Karpas-422 (cell line): ENCODE data around the gene PAX3. TPM values are rescaled to one million over a fixed set of nuclear protein-coding genes. Genes with fewer than 3 reads are reported as not detected.

Source experiments
- DNase-seq: peaks from one replicate; pipeline ENCODE4 v3.0.0-alpha.2; 2015
- H2AFZ ChIP-seq: fragments of 200-600 bp; sonication (generic); 2 replicates; pipeline ENCODE4 v1.6.1; 2014; ENCODE audit warnings: antibody characterized with exemption, low read length, mixed read lengths
- H3K27ac ChIP-seq: fragments of 200-600 bp; sonication (generic); 2 replicates; pipeline ENCODE4 v1.5.1; 2014; ENCODE audit warnings: mild to moderate bottlenecking, low read length, moderate library complexity
- H3K27me3 ChIP-seq: fragments of 200-600 bp; sonication (generic); 2 replicates; pipeline ENCODE4 v1.6.1; 2014; ENCODE audit warnings: low read length, mixed read lengths
- H3K36me3 ChIP-seq: fragments of 200-600 bp; sonication (generic); 2 replicates; pipeline ENCODE4 v1.6.1; 2014; ENCODE audit warnings: low read length, mixed read lengths; ENCODE audit not compliant: insufficient read depth
- H3K4me1 ChIP-seq: fragments of 200-600 bp; sonication (generic); 2 replicates; pipeline ENCODE4 v1.6.1; 2014; ENCODE audit warnings: mild to moderate bottlenecking, low read length, mixed read lengths
- H3K4me2 ChIP-seq: fragments of 200-600 bp; sonication (generic); 2 replicates; pipeline ENCODE4 v1.6.1; 2014; ENCODE audit warnings: low read length, low read depth, mild to moderate bottlenecking; ENCODE audit not compliant: poor library complexity, severe bottlenecking
- H3K4me3 ChIP-seq: fragments of 200-600 bp; sonication (generic); 2 replicates; pipeline ENCODE4 v1.5.1; 2014; ENCODE audit warnings: mild to moderate bottlenecking, antibody characterized with exemption, low read length, mixed read lengths
- H3K79me2 ChIP-seq: fragments of 200-600 bp; sonication (generic); 2 replicates; pipeline ENCODE4 v1.6.1; 2014; ENCODE audit warnings: mild to moderate bottlenecking, low read length, mixed read lengths
- H3K9ac ChIP-seq: fragments of 200-600 bp; sonication (generic); 2 replicates; pipeline ENCODE4 v1.6.0; 2014; ENCODE audit warnings: low read length
- H3K9me2 ChIP-seq: fragments of 200-600 bp; sonication (generic), shearing (Covaris generic); replicated peaks from 2 replicates; pipeline ENCODE4 v1.6.0; 2014; ENCODE audit warnings: mild to moderate bottlenecking, low read length, moderate library complexity; ENCODE audit not compliant: insufficient read depth
- H3K9me3 ChIP-seq: fragments of 300-700, 200-600 bp; sonication (generic); 2 replicates; pipeline ENCODE4 v1.6.1; 2014; ENCODE audit warnings: low read length, mixed read lengths
- H4K20me1 ChIP-seq: fragments of 200-600 bp; sonication (generic); 2 replicates; pipeline ENCODE4 v1.6.1; 2014; ENCODE audit warnings: mild to moderate bottlenecking, antibody characterized with exemption, low read length, low read depth; ENCODE audit not compliant: insufficient read depth
- total RNA-seq: library from RNA; depleted of rRNA; stranded (reverse); fragments of >200 nt; shearing (Covaris generic); gene quantifications from 2 replicates; pipeline ENCODE4 v1.2.3, GENCODE V29; 2014; ENCODE audit warnings: low replicate concordance

The PAX3 gene
- total RNA-seq, 1 experiment from 2014 or later: not detected

DNA sequence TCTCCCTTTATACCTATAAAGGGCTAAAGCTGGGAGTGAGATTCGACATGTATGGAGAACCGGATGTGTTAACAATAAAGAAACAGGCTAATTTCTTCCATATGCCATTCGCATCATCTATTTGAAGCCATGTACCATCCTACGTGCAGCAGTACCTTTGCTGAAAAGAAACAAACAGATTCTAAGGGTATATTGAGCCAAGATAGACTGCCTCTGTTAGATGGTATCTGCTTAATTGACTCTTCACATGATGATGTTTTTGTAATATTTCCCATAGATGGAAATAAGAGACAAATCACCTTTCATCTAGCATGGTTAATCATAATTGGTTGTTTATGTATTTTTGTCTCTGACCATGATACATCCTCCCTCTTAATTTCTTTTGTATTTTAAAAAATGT, 32.1 kb upstream of the PAX3 start:
- Histone ChIP-seq H3K27ac (no peak overlapping the region), H3K79me2 (no peaks in the 10 kb centered on the region), H3K4me3 (no peak overlapping the region), H3K9me3 (0 out of 2 replicates have a peak, but pooled peaks cover 2% of the 10 kb centered on the region), H3K9ac (no peak overlapping the region), H4K20me1 (no peaks in the 10 kb centered on the region), H3K27me3 (no peaks in the 10 kb centered on the region), H3K4me2 (no peak overlapping the region), H3K36me3 (no peaks in the 10 kb centered on the region), H2AFZ (no peak overlapping the region), H3K4me1 (no peaks in the 10 kb centered on the region), H3K9me2 (no peaks in the 10 kb centered on the region)
- DNase-seq: no peak

DNA sequence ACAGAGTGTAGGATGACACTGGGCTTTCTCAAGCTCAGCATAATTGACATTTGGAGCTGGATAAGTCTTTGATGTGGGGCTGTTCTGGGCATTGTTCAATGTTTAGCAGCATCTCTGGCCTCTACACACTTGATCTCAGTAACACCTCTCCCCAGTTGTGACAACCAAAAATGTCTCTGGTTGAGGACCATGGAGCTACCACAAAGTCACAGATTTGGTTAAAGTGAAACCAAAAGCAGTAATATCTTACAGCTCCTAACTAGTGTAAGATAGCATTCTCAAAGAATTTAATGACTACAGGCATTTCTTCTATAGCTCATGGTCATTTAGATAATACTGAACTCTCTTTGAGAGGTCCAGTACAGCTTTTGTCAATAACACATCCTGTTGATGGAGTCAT, 23.4 kb upstream of the PAX3 start:
- H3K9ac ChIP-seq: no peak overlapping the region
- peaks cover 12% of the 10 kb centered on the region for H3K4me1 ChIP-seq
- H3K27ac ChIP-seq: no peak overlapping the region
- no peak overlapping the region for H2AFZ ChIP-seq
- no peak overlapping the region for H3K4me2 ChIP-seq
- no peaks in the 10 kb centered on the region for H3K36me3 ChIP-seq
- H3K9me3 ChIP-seq: no peaks in the 10 kb centered on the region
- no peaks in the 10 kb centered on the region for H3K27me3 ChIP-seq
- H3K4me3 ChIP-seq: no peak overlapping the region
- H3K9me2 ChIP-seq: no peaks in the 10 kb centered on the region
- no peak for DNase-seq
- H4K20me1 ChIP-seq: no peaks in the 10 kb centered on the region
- no peaks in the 10 kb centered on the region for H3K79me2 ChIP-seq

- DNase-seq: no peak
- Histone ChIP-seq H3K9me3 (no peaks in the 10 kb centered on the region), H3K9ac (no peak overlapping the region), H4K20me1 (no peaks in the 10 kb centered on the region), H2AFZ (no peak overlapping the region), H3K27ac (no peak overlapping the region), H3K4me2 (no peak overlapping the region), H3K79me2 (no peaks in the 10 kb centered on the region), H3K9me2 (no peaks in the 10 kb centered on the region), H3K4me3 (no peak overlapping the region), H3K36me3 (no peaks in the 10 kb centered on the region), H3K27me3 (no peaks in the 10 kb centered on the region), H3K4me1 (peaks cover 12% of the 10 kb centered on the region)
These were observed 21.9 kb upstream of the PAX3 start for GRCh38 chr2:222320436-222321395.

GRCh38 chr2:222319586-222320435, 21.0 kb upstream of the PAX3 start:
- H3K36me3 ChIP-seq: no peaks in the 10 kb centered on the region
- no peak overlapping the region for H3K9ac ChIP-seq
- H3K9me3 ChIP-seq: no peaks in the 10 kb centered on the region
- no peaks in the 10 kb centered on the region for H3K9me2 ChIP-seq
- no peaks in the 10 kb centered on the region for H3K79me2 ChIP-seq
- H3K27me3 ChIP-seq: no peaks in the 10 kb centered on the region
- H4K20me1 ChIP-seq: no peaks in the 10 kb centered on the region
- no peak overlapping the region for H3K27ac ChIP-seq
- peak; percentile 57 for DNase-seq
- peak overlapping the region; percentile 44; the same call in 1 of the 2 replicates for H3K4me3 ChIP-seq
- H3K4me1 ChIP-seq: peaks cover 12% of the 10 kb centered on the region
- peak overlapping the region; percentile 38 for H3K4me2 ChIP-seq
- H2AFZ ChIP-seq: no peak overlapping the region

DNA sequence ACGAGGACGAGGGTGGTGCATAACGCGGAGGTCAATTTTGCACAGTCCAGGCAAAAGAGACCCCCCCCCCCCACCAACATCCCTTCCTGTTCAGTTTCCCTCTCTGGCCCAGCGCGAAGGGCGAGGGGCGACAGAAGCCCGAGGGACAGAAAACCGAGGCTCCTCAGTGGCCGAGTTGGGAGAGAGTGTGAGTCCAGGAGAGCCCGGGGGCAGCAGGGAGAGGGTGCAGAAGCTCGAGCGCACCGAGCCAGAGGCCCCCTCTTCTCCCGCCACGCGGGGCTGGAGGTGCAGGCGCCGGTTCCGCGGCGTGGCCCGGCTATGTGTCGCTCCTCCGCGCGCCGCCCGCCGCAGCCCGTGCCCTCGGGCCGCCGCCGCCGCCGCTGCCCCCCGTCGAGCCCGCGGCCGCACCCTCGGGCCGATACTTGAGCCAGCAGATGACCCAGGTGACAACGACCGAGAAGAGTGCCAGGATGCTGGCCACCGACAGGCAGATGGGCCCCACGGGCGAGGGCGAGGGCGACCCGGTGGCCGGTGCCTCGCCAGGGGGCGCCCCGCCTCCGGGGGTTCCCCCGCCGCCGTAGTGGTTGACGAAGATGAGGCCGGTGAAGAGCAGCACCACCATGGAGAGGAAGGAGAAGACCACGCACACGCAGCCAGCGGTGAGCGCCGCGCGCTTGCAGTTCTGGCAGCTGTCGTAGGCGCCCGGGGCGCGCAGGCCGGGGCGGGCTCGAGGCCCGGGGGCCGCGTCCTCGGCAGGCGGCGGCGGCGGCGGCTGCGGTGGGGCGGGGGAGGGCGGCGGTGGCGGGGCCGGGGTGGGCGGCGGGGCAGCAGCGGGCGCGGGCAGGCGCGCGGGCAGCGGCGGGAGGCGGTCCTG, 20.2 kb upstream of the PAX3 start:
- H3K9me3 ChIP-seq: no peaks in the 10 kb centered on the region
- no peaks in the 10 kb centered on the region for H3K27me3 ChIP-seq
- peaks cover 12% of the 10 kb centered on the region for H3K4me1 ChIP-seq
- H4K20me1 ChIP-seq: no peaks in the 10 kb centered on the region
- no peaks in the 10 kb centered on the region for H3K36me3 ChIP-seq
- no peak overlapping the region for H3K27ac ChIP-seq
- peak overlapping the region; percentile 96 for H3K4me2 ChIP-seq
- no peaks in the 10 kb centered on the region for H3K9me2 ChIP-seq
- peak overlapping the region; percentile 85 for H3K4me3 ChIP-seq
- peak; percentile 74 for DNase-seq
- H3K79me2 ChIP-seq: no peaks in the 10 kb centered on the region
- H2AFZ ChIP-seq: peak overlapping the region; percentile 99; the same call in 1 of the 2 replicates
- peak overlapping the region; percentile 56 for H3K9ac ChIP-seq

- peak; percentile 76 for DNase-seq
- Histone ChIP-seq H3K27me3 (no peaks in the 10 kb centered on the region), H3K4me3 (peak overlapping the region; percentile 85), H3K36me3 (no peaks in the 10 kb centered on the region), H3K9me2 (no peaks in the 10 kb centered on the region), H3K27ac (no peak overlapping the region), H3K4me2 (peak overlapping the region; percentile 96), H3K9ac (peak overlapping the region; percentile 56), H3K4me1 (peaks cover 12% of the 10 kb centered on the region), H3K9me3 (no peaks in the 10 kb centered on the region), H2AFZ (peak overlapping the region; percentile 99), H4K20me1 (no peaks in the 10 kb centered on the region), H3K79me2 (no peaks in the 10 kb centered on the region)
These were observed 19.4 kb upstream of the PAX3 start for GRCh38 chr2:222318026-222318711.

DNA sequence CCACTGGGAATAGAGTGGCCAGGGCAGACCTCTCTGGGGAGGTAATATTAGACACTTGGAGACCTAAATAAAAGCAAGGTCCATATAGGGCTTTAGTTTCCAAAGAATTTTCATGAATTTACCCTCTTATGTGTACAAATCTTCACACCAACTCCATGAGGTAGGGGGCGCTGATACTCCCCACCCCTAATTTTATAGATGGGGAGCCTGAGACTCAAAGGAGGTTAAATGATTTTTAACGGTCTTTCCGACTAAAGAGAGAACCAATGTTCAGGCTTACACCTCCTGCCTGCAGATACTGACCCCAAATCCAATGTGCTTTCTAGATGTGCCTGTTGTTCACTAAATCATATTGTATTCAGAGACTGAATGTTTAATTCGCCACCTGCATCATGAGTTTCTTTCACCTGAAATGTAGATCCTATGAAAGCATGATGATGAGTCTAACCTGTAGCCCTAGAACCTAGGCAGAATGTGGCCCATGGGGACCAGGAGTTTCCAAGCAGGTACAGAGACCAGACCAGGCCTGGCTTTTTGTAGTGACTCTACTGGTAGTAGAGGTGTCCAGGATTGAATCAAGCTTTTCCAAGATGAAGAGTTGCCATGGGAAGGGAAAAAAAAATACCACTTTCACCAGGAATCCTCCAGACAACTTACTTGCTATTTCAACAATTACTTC, 16.8 kb upstream of the PAX3 start:
- H3K9me3 ChIP-seq: no peaks in the 10 kb centered on the region
- peak; percentile 56 for DNase-seq
- no peak overlapping the region for H3K4me3 ChIP-seq
- H2AFZ ChIP-seq: no peak overlapping the region
- H4K20me1 ChIP-seq: no peaks in the 10 kb centered on the region
- no peak overlapping the region for H3K9ac ChIP-seq
- H3K27me3 ChIP-seq: no peaks in the 10 kb centered on the region
- H3K79me2 ChIP-seq: no peaks in the 10 kb centered on the region
- H3K36me3 ChIP-seq: no peaks in the 10 kb centered on the region
- H3K4me1 ChIP-seq: peaks cover 12% of the 10 kb centered on the region
- H3K27ac ChIP-seq: no peak overlapping the region
- no peak overlapping the region for H3K4me2 ChIP-seq
- H3K9me2 ChIP-seq: no peaks in the 10 kb centered on the region
